ENCODE measurements around the gene SFMBT2.

SFMBT2 gene

DNA sequence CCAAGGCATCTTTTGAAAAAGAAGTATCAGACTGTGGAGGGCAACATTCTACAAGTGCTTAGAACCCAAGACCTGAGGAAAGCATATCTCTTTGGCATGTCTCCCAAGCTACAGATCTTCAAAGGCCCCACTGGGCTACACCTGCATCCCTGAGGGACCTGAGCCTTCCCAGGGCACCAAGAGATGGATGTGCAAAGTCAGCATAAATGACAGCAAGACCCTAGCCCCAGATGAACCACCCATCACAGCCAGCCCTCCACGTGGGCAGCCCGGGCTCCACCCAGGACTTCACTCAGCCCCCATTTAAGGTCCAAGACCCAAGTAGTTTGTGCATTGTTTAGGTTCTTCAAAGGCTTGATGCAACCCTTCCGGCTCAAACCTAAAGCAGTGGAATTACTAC lies 123.5 kb downstream of the SFMBT2 start:
- FAIRE-seq (no peak), DNase-seq (ENCODE audit: insufficient read length) (no peak)
- TF ChIP-seq POLR2A (IDR thresholded peaks at IDR 0.05; ENCODE audit: low read depth, low read length) (no peak), POLR2AphosphoS5 (IDR thresholded peaks at IDR 0.05; ENCODE audit: low read depth, low read length) (no peak), TAF1 (IDR thresholded peaks at IDR 0.05; ENCODE audit: borderline replicate concordance, low read depth, low read length) (no peak)

DNA sequence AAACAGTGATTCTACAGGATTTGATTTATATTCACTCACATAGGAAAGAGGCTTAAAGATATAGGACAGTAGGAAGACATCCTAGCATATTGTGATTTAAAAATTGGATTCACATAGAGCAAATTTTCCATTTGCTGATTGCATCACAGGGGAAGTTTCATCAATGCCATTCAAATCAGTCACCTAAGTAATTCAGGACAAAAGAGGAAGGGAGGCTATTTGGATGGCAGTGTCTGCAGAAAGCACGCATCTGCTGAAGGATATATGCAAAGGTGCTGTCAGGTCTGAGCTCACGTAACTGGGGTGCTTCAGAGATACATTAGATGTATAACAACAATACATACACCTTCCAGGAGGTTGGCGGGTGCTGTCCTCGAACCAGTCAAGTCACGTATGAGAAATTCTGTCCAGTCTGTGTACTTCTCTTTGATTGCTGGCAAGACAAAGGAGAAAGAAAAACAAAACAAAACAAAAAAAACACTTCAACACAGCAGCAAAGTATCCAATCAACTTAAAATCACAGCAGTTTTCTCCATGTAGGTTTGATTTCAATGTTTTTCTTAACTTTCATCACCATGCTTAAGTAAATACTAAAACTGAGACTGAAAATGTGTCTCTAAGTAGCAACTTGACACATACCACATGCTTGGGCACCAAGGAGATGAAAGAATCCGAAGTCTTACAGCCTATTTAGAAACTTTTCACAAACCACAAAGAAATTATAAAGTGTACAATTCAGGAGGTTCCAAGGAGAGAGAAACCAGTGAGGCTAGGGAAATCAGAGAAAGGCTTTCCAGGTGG lies 125.1 kb downstream of the SFMBT2 start:
- no peak for TF ChIP-seq POLR2AphosphoS5 (IDR thresholded peaks at IDR 0.05; ENCODE audit: low read depth, low read length)
- TF ChIP-seq POLR2A (IDR thresholded peaks at IDR 0.05; ENCODE audit: low read depth, low read length) = no peak
- no peak for TF ChIP-seq TAF1 (IDR thresholded peaks at IDR 0.05; ENCODE audit: borderline replicate concordance, low read depth, low read length)
- FAIRE-seq = no peak
- DNase-seq (ENCODE audit: insufficient read length) = no peak

DNA sequence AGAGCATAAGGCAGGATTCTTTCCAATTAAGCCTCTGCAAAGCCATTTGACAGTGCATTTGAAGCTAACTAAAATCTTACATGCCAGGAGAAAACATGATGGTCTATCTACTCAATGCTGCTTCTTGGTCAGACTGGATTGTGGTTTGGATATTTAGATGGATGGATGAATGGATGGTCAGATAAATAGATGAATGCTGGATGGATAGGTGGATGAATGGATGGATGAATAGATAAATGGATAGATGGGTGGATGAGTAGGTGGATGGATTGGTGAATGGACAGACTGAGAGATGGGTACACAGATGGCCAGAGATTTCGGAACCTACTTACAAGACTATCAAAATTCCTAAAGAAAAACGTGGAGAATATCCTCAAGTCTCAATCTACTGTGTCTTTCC lies 127.6 kb downstream of the SFMBT2 start:
- FAIRE-seq (no peak), DNase-seq (ENCODE audit: insufficient read length) (no peak)
- TF ChIP-seq POLR2A (IDR thresholded peaks at IDR 0.05; ENCODE audit: low read depth, low read length) (no peak), TAF1 (IDR thresholded peaks at IDR 0.05; ENCODE audit: borderline replicate concordance, low read depth, low read length) (no peak), POLR2AphosphoS5 (IDR thresholded peaks at IDR 0.05; ENCODE audit: low read depth, low read length) (no peak)

DNA sequence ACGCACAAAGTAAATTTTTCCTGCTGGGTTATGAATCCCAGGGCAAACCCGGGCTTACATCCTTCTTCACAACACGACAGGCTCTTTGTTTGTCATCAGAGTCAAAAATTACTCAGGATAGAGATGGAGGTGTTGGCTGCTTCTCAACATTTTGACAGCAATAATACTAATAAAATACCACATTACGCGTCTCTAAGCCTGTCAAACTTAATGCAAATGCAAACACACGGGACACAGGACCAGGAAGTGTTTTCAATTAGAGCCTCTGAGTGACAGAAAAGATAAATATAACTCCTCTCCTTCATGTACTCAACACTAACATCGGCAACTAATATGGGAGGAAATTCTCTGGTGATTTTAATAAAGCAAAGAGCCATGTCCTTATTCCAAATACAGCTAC lies 128.4 kb downstream of the SFMBT2 start:
- DNase-seq (ENCODE audit: insufficient read length) (no peak), FAIRE-seq (no peak)
- TF ChIP-seq POLR2A (IDR thresholded peaks at IDR 0.05; ENCODE audit: low read depth, low read length) (no peak), TAF1 (IDR thresholded peaks at IDR 0.05; ENCODE audit: borderline replicate concordance, low read depth, low read length) (no peak)

DNA sequence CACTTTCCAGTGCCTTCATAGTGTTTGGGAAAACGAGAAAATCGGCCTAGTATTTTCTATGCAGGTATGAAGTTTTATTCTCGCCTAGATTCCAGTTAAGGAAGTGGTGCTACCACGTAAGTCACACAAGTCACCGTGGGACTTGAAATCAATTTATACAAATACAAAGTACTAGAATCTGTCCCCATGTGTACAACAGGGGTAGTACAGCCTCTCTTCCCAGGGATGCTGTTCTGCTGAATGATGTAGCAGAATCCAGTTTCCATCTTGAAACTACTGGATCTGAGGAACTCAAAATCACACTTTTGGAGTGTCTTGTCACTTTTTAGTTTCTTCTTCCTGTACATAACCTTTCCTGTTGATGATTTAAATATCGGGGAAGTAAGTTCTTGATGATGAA lies 129.4 kb downstream of the SFMBT2 start:
- DNase-seq (ENCODE audit: insufficient read length) (no peak), FAIRE-seq (no peak)

DNA sequence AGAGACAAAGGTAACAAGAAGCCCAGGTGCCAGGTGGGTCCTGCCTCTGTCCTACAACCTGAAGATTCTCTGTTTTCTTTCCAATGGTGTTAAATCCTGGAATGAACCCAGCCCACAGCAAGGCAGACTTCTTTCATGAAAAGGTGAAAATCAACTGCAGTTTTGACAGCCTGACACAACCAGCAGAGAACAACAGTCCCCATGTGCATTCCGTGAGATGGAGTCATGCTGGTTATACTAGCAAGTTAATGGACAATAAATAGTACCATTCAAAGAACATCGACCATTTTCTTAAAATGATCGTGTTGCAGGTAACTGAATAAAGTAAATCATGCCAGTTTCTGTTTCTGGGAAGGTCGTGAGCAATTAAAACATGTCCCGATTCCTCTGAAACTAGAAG lies 131.5 kb downstream of the SFMBT2 start:
- FAIRE-seq (no peak), DNase-seq (ENCODE audit: insufficient read length) (no peak)
- no peak for TF ChIP-seq TAF1 (IDR thresholded peaks at IDR 0.05; ENCODE audit: borderline replicate concordance, low read depth, low read length)
- no peak for TF ChIP-seq POLR2AphosphoS5 (IDR thresholded peaks at IDR 0.05; ENCODE audit: low read depth, low read length)
- no peak for TF ChIP-seq POLR2A (IDR thresholded peaks at IDR 0.05; ENCODE audit: low read depth, low read length)

More for the DNA sequence above, 129.4 kb downstream of the SFMBT2 start:
- no peak for TF ChIP-seq TAF1 (IDR thresholded peaks at IDR 0.05; ENCODE audit: borderline replicate concordance, low read depth, low read length)
- no peak for TF ChIP-seq POLR2A (IDR thresholded peaks at IDR 0.05; ENCODE audit: low read depth, low read length)
- no peak for TF ChIP-seq POLR2AphosphoS5 (IDR thresholded peaks at IDR 0.05; ENCODE audit: low read depth, low read length)

DNA sequence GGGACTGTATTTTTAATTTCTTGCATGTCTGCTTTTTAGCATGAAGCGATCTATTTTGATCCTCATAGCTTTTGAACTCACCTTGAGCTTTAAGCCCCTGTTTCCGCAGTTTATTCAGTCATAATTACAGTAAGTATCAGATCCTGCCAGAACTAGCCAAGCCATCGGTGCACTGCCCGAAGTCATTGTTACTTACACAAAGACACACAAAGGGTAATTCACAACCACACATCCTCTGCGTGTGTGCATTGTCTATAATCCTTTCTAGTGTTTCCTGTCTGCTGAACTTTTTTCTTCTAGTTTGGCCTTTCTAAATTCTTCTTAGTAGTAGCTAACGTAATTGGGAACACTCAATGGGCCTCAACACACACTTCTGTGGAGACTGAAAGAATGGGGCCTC lies 133.0 kb downstream of the SFMBT2 start:
- no peak for FAIRE-seq
- TF ChIP-seq TAF1 (IDR thresholded peaks at IDR 0.05; ENCODE audit: borderline replicate concordance, low read depth, low read length) (no peak), POLR2AphosphoS5 (IDR thresholded peaks at IDR 0.05; ENCODE audit: low read depth, low read length) (no peak), POLR2A (IDR thresholded peaks at IDR 0.05; ENCODE audit: low read depth, low read length) (no peak)
- DNase-seq (ENCODE audit: insufficient read length) = no peak

DNA sequence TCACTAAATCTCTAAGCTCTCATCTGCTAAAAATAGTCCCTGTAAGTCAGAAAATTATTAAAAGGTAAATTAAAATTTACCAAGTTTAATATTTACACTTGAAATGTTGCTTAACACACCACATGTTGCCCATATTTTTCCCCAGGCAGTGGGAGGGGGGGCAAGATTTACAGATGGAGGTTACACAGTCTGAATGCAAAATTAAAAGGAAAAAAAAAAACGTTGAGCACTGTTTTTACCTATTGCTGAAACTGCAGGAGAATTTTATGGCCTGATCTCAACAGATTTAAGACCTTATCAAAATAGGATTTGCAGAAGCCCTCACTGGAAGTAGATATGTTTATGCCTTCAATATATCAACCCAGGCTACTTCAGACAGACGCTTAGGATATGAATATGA lies 133.4 kb downstream of the SFMBT2 start:
- FAIRE-seq = no peak
- DNase-seq (ENCODE audit: insufficient read length) = no peak
- TF ChIP-seq POLR2A (IDR thresholded peaks at IDR 0.05; ENCODE audit: low read depth, low read length) (no peak), POLR2AphosphoS5 (IDR thresholded peaks at IDR 0.05; ENCODE audit: low read depth, low read length) (no peak), TAF1 (IDR thresholded peaks at IDR 0.05; ENCODE audit: borderline replicate concordance, low read depth, low read length) (no peak)

DNA sequence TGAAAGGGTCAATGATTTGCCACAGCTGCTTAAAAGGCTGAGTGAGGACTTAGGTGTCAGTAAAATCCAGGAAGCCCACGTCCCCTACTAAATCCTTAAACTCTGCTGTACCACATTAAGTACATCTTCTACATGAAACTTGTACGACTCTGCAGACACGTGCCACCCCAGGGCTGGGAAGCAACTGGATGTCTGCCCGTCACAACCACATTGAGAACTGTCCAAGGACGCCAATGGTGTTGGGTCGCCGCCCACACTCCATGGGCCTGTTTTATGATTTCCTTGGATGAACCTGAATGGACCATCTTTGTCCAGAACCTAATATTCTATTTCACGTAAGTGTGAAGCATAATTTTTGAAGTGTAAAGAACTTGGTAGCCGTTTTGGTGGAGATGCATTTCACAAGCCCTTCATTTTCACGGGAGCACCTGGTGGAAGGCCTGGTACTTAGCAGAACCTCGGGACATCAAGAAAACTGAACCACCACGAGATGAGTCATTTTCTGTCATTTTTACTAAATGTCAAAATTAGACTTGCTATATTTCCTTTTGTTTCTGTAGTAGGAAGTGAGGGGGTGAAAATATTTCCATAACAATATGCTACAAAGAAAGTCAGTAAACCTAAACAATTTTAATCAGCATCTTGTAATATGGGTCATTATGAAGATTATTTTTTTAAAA lies 134.9 kb downstream of the SFMBT2 start:
- no peak for FAIRE-seq
- DNase-seq (ENCODE audit: insufficient read length) = no peak
- TF ChIP-seq POLR2AphosphoS5 (IDR thresholded peaks at IDR 0.05; ENCODE audit: low read depth, low read length) (no peak), POLR2A (IDR thresholded peaks at IDR 0.05; ENCODE audit: low read depth, low read length) (no peak), TAF1 (IDR thresholded peaks at IDR 0.05; ENCODE audit: borderline replicate concordance, low read depth, low read length) (no peak)

DNA sequence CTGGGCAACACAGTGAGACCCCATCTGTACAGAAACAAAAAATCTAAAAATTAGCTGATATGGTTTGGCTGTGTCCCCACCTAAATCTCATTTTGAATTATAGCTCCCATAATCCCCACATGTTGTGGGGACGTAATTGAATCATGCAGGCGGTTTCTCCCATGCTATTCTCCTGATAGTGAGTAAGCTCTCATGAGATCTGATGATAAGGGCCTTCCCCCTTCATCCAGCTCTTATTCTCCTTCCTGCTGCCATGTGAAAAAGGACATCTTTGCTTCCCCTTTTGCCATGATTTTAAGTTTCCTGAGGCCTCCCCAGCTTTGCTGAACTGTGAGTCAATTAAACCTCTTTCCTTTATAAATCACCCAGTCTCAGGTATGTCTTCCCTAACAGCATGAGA lies 136.5 kb downstream of the SFMBT2 start:
- no peak for TF ChIP-seq POLR2A (IDR thresholded peaks at IDR 0.05; ENCODE audit: low read depth, low read length)
- no peak for TF ChIP-seq POLR2AphosphoS5 (IDR thresholded peaks at IDR 0.05; ENCODE audit: low read depth, low read length)
- TF ChIP-seq TAF1 (IDR thresholded peaks at IDR 0.05; ENCODE audit: borderline replicate concordance, low read depth, low read length) = no peak

DNA sequence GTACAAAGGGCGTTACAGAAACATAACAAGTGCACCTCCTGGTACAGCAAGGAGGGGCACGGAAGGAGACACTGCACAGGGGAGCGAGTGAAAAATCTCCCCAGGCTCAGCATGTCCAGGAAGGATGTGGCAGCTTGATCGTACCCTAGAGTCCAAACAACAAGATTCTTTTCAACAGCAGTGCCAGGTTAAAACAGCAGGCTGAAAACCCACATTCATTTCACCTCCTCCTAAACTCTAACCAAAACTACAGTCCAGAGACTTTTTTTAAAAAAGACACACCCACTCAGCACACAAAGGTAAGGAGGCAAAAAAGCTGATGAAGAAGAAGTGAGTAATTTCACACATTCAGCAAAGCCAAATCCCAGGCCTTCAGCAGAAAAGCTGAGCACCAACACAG lies 138.8 kb downstream of the SFMBT2 start:
- peak; percentile 5 for FAIRE-seq
- TF ChIP-seq POLR2AphosphoS5 (IDR thresholded peaks at IDR 0.05; ENCODE audit: low read depth, low read length) (no peak), TAF1 (IDR thresholded peaks at IDR 0.05; ENCODE audit: borderline replicate concordance, low read depth, low read length) (no peak), POLR2A (IDR thresholded peaks at IDR 0.05; ENCODE audit: low read depth, low read length) (no peak)
- no peak for DNase-seq (ENCODE audit: insufficient read length)

More for the DNA sequence above, 136.5 kb downstream of the SFMBT2 start:
- DNase-seq (ENCODE audit: insufficient read length) = no peak
- no peak for FAIRE-seq

DNA sequence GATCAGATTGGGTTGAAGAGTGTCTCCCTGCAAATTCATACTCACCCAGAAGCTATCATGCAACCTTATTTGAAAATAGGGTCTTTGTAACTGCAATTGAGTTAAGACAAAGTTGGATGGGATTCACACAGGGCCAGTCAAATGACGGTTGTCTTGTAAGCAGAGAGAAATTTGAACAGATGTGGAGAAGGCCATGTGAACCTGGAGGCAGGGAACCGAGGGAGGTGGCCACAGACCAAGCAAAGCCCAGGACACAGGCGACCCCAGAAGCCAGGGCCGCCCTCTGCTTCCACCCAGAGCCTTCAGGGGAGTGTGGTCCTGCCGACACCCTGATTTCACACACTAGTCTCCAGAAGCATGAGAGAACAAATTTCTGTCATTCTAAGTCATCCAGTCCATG lies 140.8 kb downstream of the SFMBT2 start:
- FAIRE-seq = no peak
- TF ChIP-seq POLR2A (IDR thresholded peaks at IDR 0.05; ENCODE audit: low read depth, low read length) (no peak), TAF1 (IDR thresholded peaks at IDR 0.05; ENCODE audit: borderline replicate concordance, low read depth, low read length) (no peak), POLR2AphosphoS5 (IDR thresholded peaks at IDR 0.05; ENCODE audit: low read depth, low read length) (no peak)
- DNase-seq (ENCODE audit: insufficient read length) = no peak

All from GM12892 (cell line).